H9 (cell line): ENCODE measurements around the gene NKX6-2. TPM values are rescaled to one million over a fixed set of nuclear protein-coding genes. Genes with fewer than 3 reads are reported as not detected.

Source experiments
- DNase-seq: peaks from one replicate; pipeline ENCODE4 v3.0.0-alpha.2; 2017
- H2AFZ ChIP-seq: one replicate; pipeline ENCODE4 v1.6.1; 2013; ENCODE audit warnings: mild to moderate bottlenecking, low read length, control low read depth, moderate library complexity
- H2AK5ac ChIP-seq: 2 replicates; pipeline ENCODE4 v1.6.1; 2013; ENCODE audit warnings: low read length, control low read depth, mixed read lengths; ENCODE audit not compliant: insufficient read length
- H2BK120ac ChIP-seq: one replicate; pipeline ENCODE4 v1.6.1; 2013; ENCODE audit warnings: low read depth, mild to moderate bottlenecking, low read length, control low read depth, inconsistent platforms; ENCODE audit not compliant: poor library complexity, severe bottlenecking
- H2BK12ac ChIP-seq: 2 replicates; pipeline ENCODE4 v1.6.1; 2013; ENCODE audit warnings: low read length, control low read depth, mixed read lengths, low read depth; ENCODE audit not compliant: insufficient read length
- H2BK15ac ChIP-seq: 2 replicates; pipeline ENCODE4 v1.6.1; 2013; ENCODE audit warnings: low read depth, low read length, control low read depth
- H2BK20ac ChIP-seq: one replicate; pipeline ENCODE4 v1.6.1; 2013; ENCODE audit warnings: low read depth, mild to moderate bottlenecking, low read length, control low read depth, inconsistent platforms; ENCODE audit not compliant: poor library complexity, severe bottlenecking
- H2BK5ac ChIP-seq: 2 replicates; pipeline ENCODE4 v1.6.1; 2013; ENCODE audit warnings: low read length, control low read depth, mixed read lengths; ENCODE audit not compliant: insufficient read length
- H3K14ac ChIP-seq: 2 replicates; pipeline ENCODE4 v1.6.1; 2013; ENCODE audit warnings: low read length, control low read depth; ENCODE audit not compliant: insufficient read depth
- H3K18ac ChIP-seq: 2 replicates; pipeline ENCODE4 v1.6.1; 2013; ENCODE audit warnings: low read depth, mild to moderate bottlenecking, mixed read lengths, low read length, control low read depth; ENCODE audit not compliant: insufficient read length
- H3K23ac ChIP-seq: 2 replicates; pipeline ENCODE4 v1.6.1; 2013; ENCODE audit warnings: low read length, control low read depth, mixed read lengths, low read depth; ENCODE audit not compliant: insufficient read length
- H3K23me2 ChIP-seq: 2 replicates; pipeline ENCODE4 v1.6.1; 2013; ENCODE audit warnings: low read depth, mild to moderate bottlenecking, mixed read lengths, low read length, control low read depth; ENCODE audit not compliant: insufficient read length, poor library complexity, severe bottlenecking
- H3K27ac ChIP-seq: 2 replicates; pipeline ENCODE4 v1.5.1; 2013; ENCODE audit warnings: low read length, control low read depth, mixed read lengths, low read depth; ENCODE audit not compliant: insufficient read length
- H3K27me3 ChIP-seq: 2 replicates; pipeline ENCODE4 v1.6.1; 2013; ENCODE audit warnings: low read length, control low read depth, inconsistent platforms; ENCODE audit not compliant: insufficient read depth
- H3K4ac ChIP-seq: 2 replicates; pipeline ENCODE4 v1.6.1; 2013; ENCODE audit warnings: low read depth, mild to moderate bottlenecking, control low read depth, inconsistent platforms, low read length, moderate library complexity
- H3K4me1 ChIP-seq: 2 replicates; pipeline ENCODE4 v1.6.1; 2013; ENCODE audit warnings: low read length, control low read depth, inconsistent platforms; ENCODE audit not compliant: insufficient read depth
- H3K4me2 ChIP-seq: 2 replicates; pipeline ENCODE4 v1.6.1; 2013; ENCODE audit warnings: low read length, control low read depth, mixed read lengths; ENCODE audit not compliant: insufficient read length, insufficient read depth
- H3K56ac ChIP-seq: 2 replicates; pipeline ENCODE4 v1.6.1; 2013; ENCODE audit warnings: low read depth, mild to moderate bottlenecking, mixed read lengths, low read length, control low read depth; ENCODE audit not compliant: insufficient read length
- H3K79me1 ChIP-seq: 2 replicates; pipeline ENCODE4 v1.6.1; 2013; ENCODE audit warnings: low read depth, mild to moderate bottlenecking, moderate library complexity, low read length, control low read depth, inconsistent platforms; ENCODE audit not compliant: insufficient read depth, poor library complexity, severe bottlenecking
- H3K79me2 ChIP-seq: 2 replicates; pipeline ENCODE4 v1.6.1; 2013; ENCODE audit warnings: low read length, control low read depth, inconsistent platforms; ENCODE audit not compliant: insufficient read depth
- H3K9ac ChIP-seq: 2 replicates; pipeline ENCODE4 v1.6.1; 2013; ENCODE audit warnings: low read length, control low read depth, mixed read lengths; ENCODE audit not compliant: insufficient read length; ENCODE audit errors: extremely low read depth
- H3K9me3 ChIP-seq: one replicate; pipeline ENCODE4 v1.6.1; 2013; ENCODE audit warnings: low read depth, low read length, inconsistent platforms; ENCODE audit not compliant: control insufficient read depth
- H3T11ph ChIP-seq: one replicate; pipeline ENCODE4 v1.6.1; 2013; ENCODE audit warnings: mild to moderate bottlenecking, low read length, control low read depth, inconsistent platforms
- H4K20me1 ChIP-seq: one replicate; pipeline ENCODE4 v1.6.1; 2013; ENCODE audit not compliant: control insufficient read depth, insufficient read length, insufficient read depth
- H4K5ac ChIP-seq: 2 replicates; pipeline ENCODE4 v1.6.1; 2013; ENCODE audit warnings: low read depth, mild to moderate bottlenecking, mixed read lengths, low read length, control low read depth; ENCODE audit not compliant: insufficient read length
- H4K8ac ChIP-seq: replicated peaks from 2 replicates; pipeline ENCODE4 v1.6.1; 2013; ENCODE audit warnings: low read length, control low read depth, mixed read lengths, low read depth; ENCODE audit not compliant: insufficient read length
- H4K91ac ChIP-seq: 2 replicates; pipeline ENCODE4 v1.6.1; 2013; ENCODE audit warnings: low read depth, mild to moderate bottlenecking, moderate library complexity, mixed read lengths, low read length, control low read depth; ENCODE audit not compliant: insufficient read length
- H3K27ac Mint-ChIP-seq, 3 experiments: 2 replicates in 2 of 3; 3 replicates in 1 of 3; pipeline ENCODE4 v1.8.0; 2020 to 2021; ENCODE audit warnings: mixed read lengths in 3 of 3, mild to moderate bottlenecking in 1 of 3, moderate library complexity in 1 of 3
- H3K27me3 Mint-ChIP-seq: 2 replicates; pipeline ENCODE4 v1.8.0; 2021; ENCODE audit warnings: low read depth, mild to moderate bottlenecking, moderate library complexity, mixed read lengths
- H3K36me3 Mint-ChIP-seq, 3 experiments: 2 replicates in 2 of 3; 3 replicates in 1 of 3; pipeline ENCODE4 v1.8.0; 2020 to 2021; ENCODE audit warnings: low read depth in 3 of 3, mixed read lengths in 3 of 3; ENCODE audit not compliant: insufficient read depth in 1 of 3
- H3K4me1 Mint-ChIP-seq, 2 experiments: 2 replicates each; pipeline ENCODE4 v1.8.0; 2020; ENCODE audit warnings: mixed read lengths in 2 of 2
- H3K4me3 Mint-ChIP-seq, 2 experiments: 2 replicates in 1 of 2; 3 replicates in 1 of 2; pipeline ENCODE4 v1.8.0; 2020 to 2021; ENCODE audit warnings: mild to moderate bottlenecking in 2 of 2, mixed read lengths in 2 of 2, moderate library complexity in 1 of 2
- H3K9me3 Mint-ChIP-seq, 2 experiments: 2 replicates in 1 of 2; 3 replicates in 1 of 2; pipeline ENCODE4 v1.8.0; 2020; ENCODE audit warnings: mild to moderate bottlenecking in 2 of 2, mixed read lengths in 2 of 2, moderate library complexity in 1 of 2
- CTCF ChIP-seq: fragments of 200-600 bp; sonication (generic); conservative IDR thresholded peaks from 3 replicates; pipeline ENCODE4 v1.8.0; 2021; ENCODE audit warnings: antibody characterized with exemption, mild to moderate bottlenecking
- WGBS: extraction: QIAGEN DNeasy Blood & Tissue Kit; methylation state at CpG from one replicate; pipeline ENCODE4 v1.1.7; 2013; ENCODE audit warnings: missing lambda C conversion rate, low lambda C conversion rate, mixed read lengths; ENCODE audit not compliant: insufficient read length; ENCODE audit errors: extremely low coverage; 5-methylcytosine and 5-hydroxymethylcytosine counted together
- total RNA-seq: library from RNA; stranded (reverse); gene quantifications from 2 replicates; pipeline ENCODE4 v1.2.1, GENCODE V29; 2021

The NKX6-2 gene
- total RNA-seq, 1 experiment from 2014 or later, result 0.13 TPM

DNA sequence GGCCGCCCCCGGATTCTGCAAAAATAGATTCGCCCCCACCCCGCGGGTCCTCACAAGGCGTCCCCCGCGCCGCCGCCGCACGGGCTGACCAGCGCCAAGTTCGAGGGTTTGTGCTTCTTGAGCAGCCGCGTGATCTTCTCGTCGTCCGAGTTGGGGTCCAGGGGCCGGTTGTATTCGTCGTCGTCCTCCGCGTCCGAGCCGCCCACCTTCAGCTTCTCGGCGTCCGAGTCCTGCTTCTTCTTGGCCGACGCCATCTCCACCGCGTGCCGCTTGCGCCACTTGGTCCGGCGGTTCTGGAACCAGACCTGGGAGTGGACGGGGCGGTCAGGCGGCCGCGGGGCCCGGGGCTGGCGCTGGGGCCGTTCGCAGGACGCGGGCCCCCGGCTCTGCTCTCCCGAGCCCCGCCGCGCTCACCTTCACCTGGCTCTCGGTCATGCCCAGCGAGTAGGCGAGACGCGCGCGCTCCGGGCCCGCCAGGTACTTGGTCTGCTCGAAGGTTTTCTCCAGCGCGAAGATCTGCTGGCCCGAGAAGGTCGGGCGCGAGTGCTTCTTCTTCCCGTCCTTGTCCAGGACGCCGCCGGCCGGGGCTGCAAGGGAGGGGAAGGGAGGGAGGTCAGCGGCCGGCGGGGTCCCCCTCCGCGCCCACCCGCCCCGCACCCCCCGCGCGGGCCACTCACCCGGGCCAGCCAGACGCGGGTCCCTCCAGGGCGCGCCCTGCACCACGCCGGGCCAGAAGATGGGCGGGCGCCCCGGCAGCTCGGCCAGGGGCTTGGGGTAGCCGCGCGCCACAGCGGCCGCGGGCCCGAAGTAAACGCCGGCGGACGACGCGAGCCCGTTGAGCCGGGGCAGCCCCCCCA is 853 bp downstream of the NKX6-2 start:
- no CpG with 5 or more reads among the region's 111 CpGs for WGBS
- no peak overlapping the region for H2AFZ ChIP-seq

More for the DNA sequence above, 853 bp downstream of the NKX6-2 start:
- Histone ChIP-seq H3K79me2 (no peaks in the 10 kb centered on the region), H3K79me1 (no peaks in the 10 kb centered on the region), H4K5ac (no peak overlapping the region), H2BK12ac (no peak overlapping the region), H2AK5ac (no peak overlapping the region), H3K18ac (no peak overlapping the region), H4K20me1 (no peaks in the 10 kb centered on the region), H3K14ac (no peak overlapping the region), H3K56ac (no peak overlapping the region), H3K9ac (no peak overlapping the region), H3K23me2 (peaks cover 7% of the 10 kb centered on the region), H4K91ac (no peak overlapping the region), H4K8ac (no peak overlapping the region), H3K27ac (no peak overlapping the region), H3K27me3 (peaks cover 73% of the 10 kb centered on the region), H3K9me3 (no peaks in the 10 kb centered on the region), H3K4me2 (no peak overlapping the region), H3K4me1 (0 out of 2 replicates have a peak, but pooled peaks cover 3% of the 10 kb centered on the region), H2BK5ac (no peak overlapping the region), H3K23ac (no peak overlapping the region), H3K4ac (no peak overlapping the region), H2BK120ac (no peak overlapping the region), H2BK15ac (no peak overlapping the region), H3T11ph (no peak overlapping the region), H2BK20ac (no peak overlapping the region)
- H3K27ac Mint-ChIP-seq, result no peak overlapping the region
- no peaks in the 10 kb centered on the region for H3K9me3 Mint-ChIP-seq
- H3K4me1 Mint-ChIP-seq, result peaks cover 14 to 18% of the 10 kb centered on the region in 2 experiments
- peak; percentile 60 for DNase-seq
- peaks cover 85% of the 10 kb centered on the region for H3K27me3 Mint-ChIP-seq
- no peak for TF ChIP-seq CTCF
- peaks cover 0 to 3% (median 0%) of the 10 kb centered on the region in 3 experiments; a peak in 3 of 7 replicates for H3K36me3 Mint-ChIP-seq
- H3K4me3 Mint-ChIP-seq, result peak overlapping the region in 1 of 2 experiments; percentile 66; a peak in 4 of 5 replicates
